Germinal center (tissue), 1 donor: ENCODE measurements around the gene RPF1.
"Not testable (repeated sequence)": the region's sequence is repeated elsewhere in the genome, so short reads cannot be mapped to it uniquely, and the experiment has no call there.

Experiments
- DNase-seq: peaks from one replicate; pipeline ENCODE4 v3.0.0; 2012; ENCODE audit warnings: mixed read lengths, low spot score

The RPF1 gene

DNA sequence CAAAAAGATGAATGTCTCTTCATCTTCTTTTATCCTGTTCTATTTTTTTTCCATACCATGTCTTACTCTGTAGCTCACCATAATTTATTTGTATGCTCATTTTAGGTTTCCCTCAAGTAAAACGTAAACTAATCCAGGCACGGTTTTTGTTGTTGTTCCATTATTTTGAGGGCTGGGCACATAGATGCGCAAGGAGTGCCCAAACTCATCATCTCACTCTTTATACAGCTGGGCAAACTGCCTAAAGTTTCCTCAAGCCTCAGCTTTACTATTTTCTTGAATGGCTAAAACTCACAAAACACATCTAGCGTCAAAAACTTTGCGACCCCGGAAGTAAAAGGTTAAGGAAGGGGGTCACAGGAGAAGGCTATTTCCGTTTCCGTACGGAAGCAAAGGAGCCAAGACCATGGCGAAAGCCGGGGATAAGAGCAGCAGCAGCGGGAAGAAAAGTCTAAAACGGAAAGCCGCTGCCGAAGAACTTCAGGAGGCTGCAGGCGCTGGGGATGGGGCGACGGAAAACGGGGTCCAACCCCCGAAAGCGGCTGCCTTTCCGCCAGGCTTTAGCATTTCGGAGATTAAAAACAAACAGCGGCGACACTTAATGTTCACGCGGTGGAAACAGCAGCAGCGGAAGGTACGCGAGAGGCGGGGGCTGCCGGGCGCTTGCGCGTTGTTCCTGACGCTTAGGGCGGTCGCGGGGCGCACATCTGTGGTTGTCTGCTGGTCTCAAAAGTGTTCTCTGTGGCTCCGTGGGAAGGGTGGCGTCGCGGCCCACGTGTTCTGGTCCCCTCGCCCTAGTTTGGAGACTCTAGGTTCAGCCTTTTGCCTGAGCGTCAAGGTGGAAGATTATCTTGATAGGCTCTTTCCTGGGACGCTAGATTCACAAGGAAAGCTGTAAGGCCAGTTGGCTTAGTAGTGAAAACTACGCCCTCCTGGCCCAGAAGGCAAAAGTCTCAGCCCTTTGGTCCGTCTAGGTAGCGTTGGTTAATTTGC is at the start of gene RPF1:
RPF1 (plus strand) TSS at position 391 of the 993 bp plus-strand sequence; CDS start at position 407, 16 bp downstream.
- peak; percentile 74 for DNase-seq

- no peak for DNase-seq
Observed at GRCh38 chr1:84430546-84430945, 48.5 kb upstream of the RPF1 start.

GRCh38 chr1:84433258-84434080 is 45.6 kb upstream of the RPF1 start:
- peak; percentile 21 for DNase-seq

DNA sequence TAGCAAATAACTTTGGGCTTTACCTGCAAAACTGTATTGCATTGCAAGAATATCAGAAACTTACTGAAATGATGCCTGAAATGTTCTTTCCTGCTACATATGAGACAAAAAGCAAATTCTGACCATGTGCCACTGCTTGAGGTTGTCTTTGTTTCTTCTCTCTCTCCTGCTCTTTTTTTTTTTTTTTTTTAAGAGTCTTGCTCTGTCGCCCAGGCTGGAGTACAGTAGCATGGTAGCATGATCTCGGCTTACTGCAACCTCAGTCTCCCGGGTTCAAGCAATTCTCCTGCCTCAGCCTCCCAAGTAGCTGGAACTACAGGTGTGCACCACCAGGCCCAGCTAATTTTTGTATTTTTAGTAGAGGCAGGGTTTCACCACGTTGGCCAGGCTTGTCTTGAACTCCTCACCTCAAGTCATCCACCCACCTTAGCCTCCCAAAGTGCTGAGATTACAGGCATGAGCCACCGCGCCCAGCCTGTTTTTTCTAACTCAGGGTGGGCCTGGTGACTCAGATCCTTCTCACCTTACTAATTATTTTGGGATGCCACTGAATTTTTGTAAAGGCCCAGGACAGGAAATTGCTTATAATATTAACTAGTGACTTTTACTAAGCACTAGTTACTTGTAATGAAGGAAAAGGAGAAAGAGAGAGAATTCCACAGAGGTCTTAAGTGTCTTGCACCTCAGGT is 44.8 kb upstream of the RPF1 start:
- no peak for DNase-seq

GRCh38 chr1:84434801-84435549 is 44.1 kb upstream of the RPF1 start:
- DNase-seq, result no peak

DNA sequence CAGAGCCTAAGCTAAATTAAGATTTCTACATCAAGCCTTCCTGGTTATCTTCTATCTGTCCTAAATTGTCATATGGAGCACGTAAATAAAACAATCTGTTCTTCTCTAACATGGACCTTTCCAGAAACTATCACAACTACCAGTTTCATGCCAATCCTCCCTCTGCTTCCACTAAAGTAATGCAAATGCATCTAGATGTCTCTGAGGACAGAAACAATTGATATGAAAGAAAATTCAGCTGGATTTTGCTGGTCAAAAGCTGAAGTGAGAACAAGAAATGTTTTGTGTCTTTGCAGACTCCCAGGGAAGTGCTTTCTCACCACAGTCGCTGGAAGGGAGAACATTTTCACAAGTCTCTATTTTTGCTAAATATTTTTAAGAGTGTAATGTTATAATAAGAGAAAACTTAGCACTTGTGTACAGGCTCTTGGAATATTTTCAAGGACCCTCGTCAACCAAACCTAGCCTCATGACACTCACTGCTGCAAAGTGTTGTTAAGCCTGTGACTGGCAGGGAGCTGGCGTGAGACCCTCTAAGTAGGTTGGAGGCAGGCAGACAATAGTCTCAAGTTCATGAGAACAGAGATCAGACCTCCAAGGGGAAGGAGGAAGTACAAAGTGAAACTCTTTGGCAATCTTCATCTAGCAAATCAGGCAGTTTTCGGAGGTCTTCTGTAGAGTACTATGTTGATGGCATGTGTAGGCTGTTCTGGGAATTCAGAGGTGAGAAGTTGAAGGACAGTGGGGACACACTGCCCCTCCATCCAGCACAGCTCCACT is 42.0 kb upstream of the RPF1 start:
- DNase-seq, result peak; percentile 20

GRCh38 chr1:84442256-84442655 is 36.8 kb upstream of the RPF1 start:
- peak; percentile 54 for DNase-seq

GRCh38 chr1:84442747-84443646 is 36.1 kb upstream of the RPF1 start:
- DNase-seq, result not testable (repeated sequence)

- not testable (repeated sequence) for DNase-seq
Observed at GRCh38 chr1:84448704-84449103, 30.4 kb upstream of the RPF1 start.

DNA sequence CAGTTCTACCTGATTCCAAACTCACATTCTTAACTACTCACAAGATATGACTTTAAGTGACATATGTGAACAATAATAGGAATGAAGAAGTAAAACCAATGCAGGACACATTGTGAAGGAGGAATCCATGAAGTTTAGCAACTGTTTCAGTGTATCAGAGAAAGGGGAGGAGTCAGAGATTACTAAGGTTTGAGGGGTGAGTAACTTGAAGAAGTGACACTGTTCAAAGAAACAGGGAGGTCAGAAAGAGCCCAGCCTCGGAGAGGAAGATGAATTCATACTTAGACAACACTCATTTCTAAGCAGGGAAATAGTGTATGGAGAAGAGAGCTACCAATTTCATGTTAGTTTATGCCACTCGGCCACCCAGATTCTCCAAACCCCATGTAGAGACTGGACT is 28.2 kb upstream of the RPF1 start:
- DNase-seq, result no peak

GRCh38 chr1:84452436-84452835 is 26.6 kb upstream of the RPF1 start:
- DNase-seq, result no peak

- DNase-seq, result no peak
Observed at GRCh38 chr1:84462118-84462517, 16.9 kb upstream of the RPF1 start.

DNA sequence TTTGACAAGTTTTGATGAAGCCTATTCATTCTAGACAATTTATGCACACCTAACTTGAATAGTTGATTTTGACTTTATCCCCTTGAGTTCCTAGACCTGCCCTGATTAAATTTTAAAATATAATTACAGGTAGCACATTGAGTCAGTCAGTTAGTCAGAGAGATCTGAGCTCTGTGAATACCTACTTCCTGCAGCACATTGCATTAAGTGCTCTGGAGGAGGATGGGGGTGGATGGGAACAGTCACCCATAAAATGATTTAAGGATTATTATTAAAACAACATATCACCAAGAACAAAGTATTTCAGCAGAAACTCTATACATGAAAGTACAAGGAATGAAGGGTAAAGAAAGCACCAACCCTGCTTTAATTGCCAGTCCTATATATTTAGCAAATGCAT is 11.8 kb upstream of the RPF1 start:
- no peak for DNase-seq

- DNase-seq, result no peak
Observed at GRCh38 chr1:84476225-84476624, 2.8 kb upstream of the RPF1 start.

- DNase-seq, result no peak
Observed at GRCh38 chr1:84479998-84480397, 932 bp downstream of the RPF1 start.

DNA sequence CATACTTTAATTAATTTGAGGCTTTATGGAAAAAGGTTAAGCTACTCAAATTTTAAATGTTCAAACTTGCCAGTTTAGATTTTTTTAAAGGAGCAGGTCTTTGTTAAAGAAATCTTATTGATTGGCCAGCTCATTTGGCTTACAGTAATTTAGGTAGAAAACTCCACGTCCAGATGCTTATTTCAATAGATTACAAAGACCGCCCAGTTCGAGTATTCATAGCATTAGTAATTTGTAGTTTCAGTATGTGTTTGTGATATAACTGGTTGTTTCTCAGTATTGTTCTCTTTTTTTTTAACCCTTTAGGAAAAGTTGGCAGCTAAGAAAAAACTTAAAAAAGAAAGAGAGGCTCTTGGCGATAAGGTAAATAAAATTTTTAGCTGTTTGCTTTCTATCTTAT is 1.6 kb downstream of the RPF1 start:
- DNase-seq, result no peak

DNA sequence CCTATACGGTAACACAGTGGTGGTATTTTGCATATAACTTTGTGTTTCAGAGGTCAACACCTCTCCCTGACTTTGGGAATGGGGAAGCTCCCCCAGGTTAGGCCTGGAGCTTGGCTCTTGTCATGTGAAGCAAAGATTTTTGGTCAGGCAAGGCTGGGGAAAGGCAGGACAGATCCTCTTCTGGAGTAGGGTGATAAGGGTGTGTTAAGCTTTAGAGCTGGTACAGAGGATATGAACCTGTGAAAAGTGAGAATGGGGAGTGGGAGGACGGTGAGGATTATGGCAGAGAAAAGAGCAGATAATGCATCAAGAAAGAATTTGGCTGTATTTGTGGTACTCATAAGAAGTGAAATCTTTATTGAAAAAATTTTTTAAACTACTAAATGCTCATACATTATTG is 2.3 kb downstream of the RPF1 start:
- DNase-seq, result no peak

DNA sequence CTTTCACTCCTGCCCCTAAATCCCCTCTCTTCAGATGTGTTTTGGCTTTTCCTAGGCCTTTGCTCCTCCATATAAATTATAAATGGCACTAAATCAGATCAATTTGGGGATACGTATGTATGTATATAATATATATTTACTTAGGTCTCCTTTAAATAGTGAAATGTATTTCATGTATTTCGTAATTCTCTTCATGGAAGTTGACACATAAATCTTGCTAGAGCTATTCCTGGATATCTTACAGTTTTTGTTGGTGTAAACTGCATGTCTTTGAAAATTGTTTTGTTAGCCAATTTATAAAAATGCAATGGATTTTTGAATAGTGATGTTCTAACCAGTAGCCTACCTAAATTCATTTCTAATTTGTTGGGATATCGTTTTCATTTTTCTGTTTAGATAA is 9.0 kb downstream of the RPF1 start:
- no peak for DNase-seq

DNA sequence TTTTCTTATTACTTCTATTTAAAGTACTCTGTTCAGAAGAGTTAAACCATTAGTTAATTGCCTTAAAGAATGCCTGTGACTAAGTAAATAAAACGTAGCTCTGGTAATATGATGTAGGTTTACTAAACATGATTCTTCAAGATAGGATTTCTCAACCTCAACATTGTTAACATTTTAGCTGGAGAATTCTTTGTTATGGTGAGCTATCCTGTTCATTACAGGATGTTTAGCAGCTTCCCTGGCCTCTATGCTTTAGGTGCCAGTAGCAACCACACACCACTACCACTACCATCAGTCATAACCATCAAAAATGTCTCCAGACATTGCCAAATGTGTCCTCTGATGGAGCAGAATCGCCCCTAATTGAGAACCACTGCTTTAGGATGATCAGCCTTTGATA is 10.7 kb downstream of the RPF1 start:
- no peak for DNase-seq

- no peak for DNase-seq
Observed at GRCh38 chr1:84492726-84493125, 13.7 kb downstream of the RPF1 start.
